Stimulated activated CD4-positive, alpha-beta T cell treated with anti-CD3 and anti-CD28 coated beads, Interleukin-4, amount 100 ng/mL, for 24 hours (primary cell): Measurements from ENCODE around the gene APOF.
"Not testable (repeated sequence)": the region's sequence is repeated elsewhere in the genome, so short reads cannot be mapped to it uniquely, and the experiment has no call there.

ENCODE experiments used
- DNase-seq: peaks from one replicate; pipeline ENCODE4 v3.0.0-alpha.2; 2020

APOF gene

GRCh38 chr12:56362130-56363059 lies at the start of gene APOF:
Gene APOF, minus strand, starts transcription at chr12:56362857. Its CDS starts 112 bp downstream, at chr12:56362745.
- DNase-seq = no peak

- DNase-seq = no peak
Measured at GRCh38 chr12:56411781-56412639, 49.4 kb upstream of the APOF start.

- no peak for DNase-seq
Measured at GRCh38 chr12:56410768-56411167, 48.1 kb upstream of the APOF start.

GRCh38 chr12:56408799-56409417 lies 46.3 kb upstream of the APOF start:
- no peak for DNase-seq

- DNase-seq = not testable (repeated sequence)
Measured at GRCh38 chr12:56404227-56404626, 41.6 kb upstream of the APOF start.

GRCh38 chr12:56401612-56402011 lies 39.0 kb upstream of the APOF start:
- DNase-seq = not testable (repeated sequence)

- not testable (repeated sequence) for DNase-seq
Measured at GRCh38 chr12:56401125-56401524, 38.5 kb upstream of the APOF start.

GRCh38 chr12:56399466-56399865 lies 36.8 kb upstream of the APOF start:
- DNase-seq = not testable (repeated sequence)

GRCh38 chr12:56398324-56398723 lies 35.7 kb upstream of the APOF start:
- no peak for DNase-seq

- DNase-seq = no peak
Measured at GRCh38 chr12:56392331-56392730, 29.7 kb upstream of the APOF start.

GRCh38 chr12:56391721-56392120 lies 29.1 kb upstream of the APOF start:
- DNase-seq = no peak

- no peak for DNase-seq
Measured at GRCh38 chr12:56389412-56389811, 26.8 kb upstream of the APOF start.

GRCh38 chr12:56387152-56387736 lies 24.6 kb upstream of the APOF start:
- no peak for DNase-seq

GRCh38 chr12:56385873-56386272 lies 23.2 kb upstream of the APOF start:
- no peak for DNase-seq

GRCh38 chr12:56382611-56383010 lies 20.0 kb upstream of the APOF start:
- no peak for DNase-seq

GRCh38 chr12:56377989-56378316 lies 15.3 kb upstream of the APOF start:
- DNase-seq = no peak

- DNase-seq = no peak
Measured at GRCh38 chr12:56377310-56377988, 14.8 kb upstream of the APOF start.

- DNase-seq = no peak
Measured at GRCh38 chr12:56375598-56376434, 13.2 kb upstream of the APOF start.

- DNase-seq = no peak
Measured at GRCh38 chr12:56374726-56375597, 12.3 kb upstream of the APOF start.

- DNase-seq = no peak
Measured at GRCh38 chr12:56373515-56373914, 10.9 kb upstream of the APOF start.
